Amniotic epithelial cell (primary cell): ENCODE data around the gene CSNK2B.

Experiments
- DNase-seq: peaks from one replicate; pipeline ENCODE4 v3.0.0-alpha.2; 2010; ENCODE audit warnings: low read depth

CSNK2B gene

GRCh38 chr6:31711233-31711632 is 45.4 kb downstream of the CSNK2B start:
- DNase-seq, result no peak

- no peak for DNase-seq
These were observed 46.4 kb downstream of the CSNK2B start for GRCh38 chr6:31712296-31712695.

DNA sequence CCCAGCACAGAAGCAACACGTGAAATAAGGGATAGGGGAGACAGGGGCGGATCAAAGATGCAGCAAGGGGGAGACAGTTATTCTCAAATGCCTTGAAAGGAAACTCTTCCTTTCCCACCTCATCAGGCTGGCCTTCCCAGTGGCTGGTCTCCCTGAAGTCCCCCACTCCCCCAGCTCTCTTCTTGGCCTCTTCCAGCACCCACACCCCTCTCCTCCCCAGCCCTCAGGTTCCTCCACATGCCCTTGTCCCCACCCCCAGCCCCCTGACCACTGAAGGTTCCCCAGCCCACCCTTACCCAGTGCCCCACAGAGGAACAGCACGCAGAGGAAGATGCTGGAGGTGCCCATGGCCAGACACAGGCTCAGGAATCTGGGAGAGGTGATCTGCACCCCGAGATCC is 47.6 kb downstream of the CSNK2B start:
- DNase-seq, result no peak

GRCh38 chr6:31713991-31714684 is 48.3 kb downstream of the CSNK2B start:
- DNase-seq, result no peak

DNA sequence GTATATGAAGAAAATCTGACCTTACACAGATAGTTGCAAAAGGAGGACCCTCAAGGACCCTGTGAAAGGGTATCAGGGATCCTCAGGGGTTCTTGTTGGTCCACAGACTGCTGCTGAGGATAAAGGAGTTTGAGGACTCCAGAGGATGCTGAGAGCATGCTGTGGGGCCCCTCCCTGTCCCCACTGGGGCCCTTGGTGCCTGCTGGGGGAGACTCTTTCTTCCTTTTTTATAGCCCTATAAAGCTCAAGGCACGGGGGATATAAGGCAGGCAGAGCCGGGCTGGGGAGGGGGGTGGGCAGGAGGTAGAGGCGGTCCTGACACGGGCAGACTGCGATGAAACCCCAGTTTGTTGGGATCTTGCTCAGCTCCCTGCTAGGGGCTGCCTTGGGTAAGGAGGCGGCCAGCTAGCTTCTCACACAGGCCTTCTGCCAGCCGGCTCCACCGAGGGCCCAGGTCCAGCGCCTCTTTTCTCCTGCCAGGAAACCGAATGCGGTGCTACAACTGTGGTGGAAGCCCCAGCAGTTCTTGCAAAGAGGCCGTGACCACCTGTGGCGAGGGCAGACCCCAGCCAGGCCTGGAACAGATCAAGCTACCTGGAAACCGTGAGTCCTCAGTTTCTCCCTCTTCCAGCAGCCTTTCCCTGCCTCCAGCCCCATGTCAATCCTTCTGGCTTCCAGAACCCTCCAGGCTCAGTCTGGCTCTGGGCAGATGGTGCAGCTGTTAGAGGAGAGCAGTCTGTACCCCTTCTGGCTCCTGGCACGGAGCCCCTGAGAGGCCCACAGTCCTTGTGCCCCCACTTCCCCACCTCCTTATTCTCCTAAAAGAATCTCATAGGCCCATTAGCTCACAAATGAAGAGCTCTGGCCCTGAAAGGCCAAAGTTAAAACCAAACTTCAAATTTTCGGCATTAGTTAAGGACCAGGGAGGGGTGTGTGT is 49.4 kb downstream of the CSNK2B start, which contains the start of gene LY6G6D:
Gene LY6G6D (plus strand): TSS at position 327 of the 937 bp plus-strand sequence. CDS start 8 bp downstream, at position 335.
- no peak for DNase-seq

DNA sequence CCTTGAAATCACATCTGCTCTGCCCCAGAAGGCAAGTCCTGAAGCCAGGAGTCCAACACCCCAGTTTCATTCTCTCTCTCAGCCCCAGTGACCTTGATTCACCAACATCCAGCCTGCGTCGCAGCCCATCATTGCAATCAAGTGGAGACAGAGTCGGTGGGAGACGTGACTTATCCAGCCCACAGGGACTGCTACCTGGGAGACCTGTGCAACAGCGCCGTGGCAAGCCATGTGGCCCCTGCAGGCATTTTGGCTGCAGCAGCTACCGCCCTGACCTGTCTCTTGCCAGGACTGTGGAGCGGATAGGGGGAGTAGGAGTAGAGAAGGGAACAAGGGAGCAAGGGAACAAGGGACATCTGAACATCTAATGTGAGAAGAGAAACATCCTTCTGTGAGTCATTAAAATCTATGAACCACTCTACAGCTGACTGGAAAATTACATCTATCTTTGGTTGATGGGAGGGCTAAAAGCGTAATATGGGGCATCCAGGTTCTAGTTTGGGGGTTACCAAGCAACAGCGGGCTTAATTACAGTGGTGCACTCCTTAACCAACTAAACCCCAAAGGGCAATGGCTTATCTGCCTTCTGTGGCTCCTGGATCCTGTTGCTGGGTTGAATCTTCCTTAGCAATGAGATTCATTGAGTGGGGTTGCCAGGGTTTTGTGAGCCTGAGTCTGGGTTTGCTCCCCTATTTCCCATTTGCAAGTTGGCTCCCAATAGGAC is 51.8 kb downstream of the CSNK2B start:
- no peak for DNase-seq

DNA sequence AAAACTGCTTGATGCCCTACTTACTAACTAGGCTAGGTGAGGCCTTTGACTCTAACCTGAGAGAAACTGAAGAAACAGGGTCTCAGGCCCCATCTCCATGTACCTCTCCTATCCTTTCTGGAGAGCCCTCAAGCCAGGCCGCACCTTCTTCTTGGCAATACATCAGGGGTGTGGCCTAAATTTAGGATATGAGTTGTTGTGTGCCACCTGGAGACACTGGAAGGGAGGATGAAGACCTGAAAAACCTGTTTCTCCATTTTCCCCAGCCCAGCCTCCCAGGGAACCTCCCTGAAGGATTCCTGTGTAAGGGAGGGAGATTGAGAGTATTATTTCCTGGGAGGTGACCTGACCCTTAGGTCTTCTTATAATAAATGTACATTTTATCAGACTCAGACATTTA is 52.4 kb downstream of the CSNK2B start:
- DNase-seq, result no peak

GRCh38 chr6:31719001-31719400 is 53.1 kb downstream of the CSNK2B start:
- DNase-seq, result no peak
